ENCODE data around the gene TMEM37. TPM values are rescaled to one million over a fixed set of nuclear protein-coding genes. Genes with fewer than 3 reads are reported as not detected.

The TMEM37 gene
- polyA plus RNA-seq, 1 donor from 2014 or later: not detected

DNA sequence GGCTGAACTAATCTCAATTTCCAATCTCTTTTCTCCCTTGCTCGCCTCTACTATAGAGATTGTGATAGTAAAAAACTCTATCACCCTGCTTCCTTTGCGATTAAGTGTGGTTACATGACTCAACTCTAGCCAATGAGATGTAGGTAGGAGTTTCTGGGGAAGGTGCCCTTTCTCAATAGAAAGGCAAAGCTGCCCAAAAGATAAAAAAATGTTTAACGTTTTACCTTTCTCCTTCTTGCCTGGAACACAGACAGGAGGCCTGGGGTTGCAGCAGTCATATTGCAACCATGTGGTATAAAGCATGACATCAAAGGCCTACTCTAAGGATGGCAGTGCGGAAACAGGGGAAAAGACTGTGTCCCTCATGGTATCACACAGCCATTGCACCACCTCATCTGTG lies 31.5 kb downstream of the TMEM37 start:
- no peak for TF ChIP-seq SMC3 (conservative IDR thresholded peaks at IDR 0.05; ENCODE audit: poor library complexity)
- no peak for TF ChIP-seq POLR2AphosphoS5 (IDR thresholded peaks at IDR 0.05)
- TF ChIP-seq, protein P1, sequence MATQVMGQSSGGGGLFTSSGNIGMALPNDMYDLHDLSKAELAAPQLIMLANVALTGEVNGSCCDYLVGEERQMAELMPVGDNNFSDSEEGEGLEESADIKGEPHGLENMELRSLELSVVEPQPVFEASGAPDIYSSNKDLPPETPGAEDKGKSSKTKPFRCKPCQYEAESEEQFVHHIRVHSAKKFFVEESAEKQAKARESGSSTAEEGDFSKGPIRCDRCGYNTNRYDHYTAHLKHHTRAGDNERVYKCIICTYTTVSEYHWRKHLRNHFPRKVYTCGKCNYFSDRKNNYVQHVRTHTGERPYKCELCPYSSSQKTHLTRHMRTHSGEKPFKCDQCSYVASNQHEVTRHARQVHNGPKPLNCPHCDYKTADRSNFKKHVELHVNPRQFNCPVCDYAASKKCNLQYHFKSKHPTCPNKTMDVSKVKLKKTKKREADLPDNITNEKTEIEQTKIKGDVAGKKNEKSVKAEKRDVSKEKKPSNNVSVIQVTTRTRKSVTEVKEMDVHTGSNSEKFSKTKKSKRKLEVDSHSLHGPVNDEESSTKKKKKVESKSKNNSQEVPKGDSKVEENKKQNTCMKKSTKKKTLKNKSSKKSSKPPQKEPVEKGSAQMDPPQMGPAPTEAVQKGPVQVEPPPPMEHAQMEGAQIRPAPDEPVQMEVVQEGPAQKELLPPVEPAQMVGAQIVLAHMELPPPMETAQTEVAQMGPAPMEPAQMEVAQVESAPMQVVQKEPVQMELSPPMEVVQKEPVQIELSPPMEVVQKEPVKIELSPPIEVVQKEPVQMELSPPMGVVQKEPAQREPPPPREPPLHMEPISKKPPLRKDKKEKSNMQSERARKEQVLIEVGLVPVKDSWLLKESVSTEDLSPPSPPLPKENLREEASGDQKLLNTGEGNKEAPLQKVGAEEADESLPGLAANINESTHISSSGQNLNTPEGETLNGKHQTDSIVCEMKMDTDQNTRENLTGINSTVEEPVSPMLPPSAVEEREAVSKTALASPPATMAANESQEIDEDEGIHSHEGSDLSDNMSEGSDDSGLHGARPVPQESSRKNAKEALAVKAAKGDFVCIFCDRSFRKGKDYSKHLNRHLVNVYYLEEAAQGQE (IDR thresholded peaks at IDR 0.05; ENCODE audit: borderline replicate concordance): no peak
- TF ChIP-seq EP300 (conservative IDR thresholded peaks at IDR 0.05; ENCODE audit: poor library complexity, severe bottlenecking): no peak
- no peak for TF ChIP-seq TAF1 (IDR thresholded peaks at IDR 0.05; ENCODE audit: low read depth)
- TF ChIP-seq RAD21 (conservative IDR thresholded peaks at IDR 0.05): no peak
- TF ChIP-seq, protein P2, sequence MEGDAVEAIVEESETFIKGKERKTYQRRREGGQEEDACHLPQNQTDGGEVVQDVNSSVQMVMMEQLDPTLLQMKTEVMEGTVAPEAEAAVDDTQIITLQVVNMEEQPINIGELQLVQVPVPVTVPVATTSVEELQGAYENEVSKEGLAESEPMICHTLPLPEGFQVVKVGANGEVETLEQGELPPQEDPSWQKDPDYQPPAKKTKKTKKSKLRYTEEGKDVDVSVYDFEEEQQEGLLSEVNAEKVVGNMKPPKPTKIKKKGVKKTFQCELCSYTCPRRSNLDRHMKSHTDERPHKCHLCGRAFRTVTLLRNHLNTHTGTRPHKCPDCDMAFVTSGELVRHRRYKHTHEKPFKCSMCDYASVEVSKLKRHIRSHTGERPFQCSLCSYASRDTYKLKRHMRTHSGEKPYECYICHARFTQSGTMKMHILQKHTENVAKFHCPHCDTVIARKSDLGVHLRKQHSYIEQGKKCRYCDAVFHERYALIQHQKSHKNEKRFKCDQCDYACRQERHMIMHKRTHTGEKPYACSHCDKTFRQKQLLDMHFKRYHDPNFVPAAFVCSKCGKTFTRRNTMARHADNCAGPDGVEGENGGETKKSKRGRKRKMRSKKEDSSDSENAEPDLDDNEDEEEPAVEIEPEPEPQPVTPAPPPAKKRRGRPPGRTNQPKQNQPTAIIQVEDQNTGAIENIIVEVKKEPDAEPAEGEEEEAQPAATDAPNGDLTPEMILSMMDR (IDR thresholded peaks at IDR 0.05; ENCODE audit: poor library complexity, severe bottlenecking): no peak
- H3K4me3 ChIP-seq (ENCODE audit: low read length): no peak overlapping the region
- no peak overlapping the region for H3K9ac ChIP-seq (ENCODE audit: low read length)
- H3K27ac ChIP-seq (ENCODE audit: low read length): no peak overlapping the region
- no peaks in the 10 kb centered on the region for H3K9me3 ChIP-seq (ENCODE audit: low read length)
- no peaks in the 10 kb centered on the region for H3F3A ChIP-seq (ENCODE audit: insufficient read depth, low read length, poor library complexity, severe bottlenecking)
- H3K4me2 ChIP-seq (ENCODE audit: low read length): no peak overlapping the region
- no peaks in the 10 kb centered on the region for H3K9me2 ChIP-seq (ENCODE audit: insufficient read depth, low read length)
- no peaks in the 10 kb centered on the region for H4K20me1 ChIP-seq (ENCODE audit: insufficient read depth)
- H2AFZ ChIP-seq (ENCODE audit: low read depth, low read length): no peak overlapping the region
- H3K27me3 ChIP-seq (ENCODE audit: insufficient read depth, low read depth, low read length): no peaks in the 10 kb centered on the region
- no peaks in the 10 kb centered on the region for H3K79me2 ChIP-seq (replicated peaks; ENCODE audit: insufficient read depth, low read length)
- H3K36me3 ChIP-seq (ENCODE audit: insufficient read depth, low read length): no peaks in the 10 kb centered on the region

DNA sequence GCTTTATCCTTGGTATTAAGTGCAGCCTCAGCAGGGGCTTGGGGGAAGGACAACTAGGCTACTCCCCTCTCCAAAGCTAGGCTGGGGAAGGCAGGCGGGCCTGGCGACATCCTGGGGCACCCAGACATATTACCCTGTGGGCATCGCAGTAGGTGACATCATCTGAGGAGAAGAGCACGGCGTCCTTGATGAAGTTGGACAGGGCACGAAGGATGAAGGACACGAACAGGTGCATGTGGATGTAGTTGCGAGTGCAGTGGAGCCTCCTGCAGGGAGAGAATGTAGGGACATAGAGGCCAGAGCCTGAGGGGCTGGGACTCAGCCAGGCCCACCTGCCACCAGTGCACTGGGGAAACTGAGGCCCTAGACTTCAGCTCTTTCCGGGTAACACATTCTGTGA lies 32.3 kb downstream of the TMEM37 start:
- no peaks in the 10 kb centered on the region for H3F3A ChIP-seq (ENCODE audit: insufficient read depth, low read length, poor library complexity, severe bottlenecking)
- H3K9me2 ChIP-seq (ENCODE audit: insufficient read depth, low read length): no peaks in the 10 kb centered on the region
- no peak overlapping the region for H2AFZ ChIP-seq (ENCODE audit: low read depth, low read length)
- no peaks in the 10 kb centered on the region for H3K36me3 ChIP-seq (ENCODE audit: insufficient read depth, low read length)
- no peak overlapping the region for H3K27ac ChIP-seq (ENCODE audit: low read length)
- H3K9ac ChIP-seq (ENCODE audit: low read length): no peak overlapping the region
- TF ChIP-seq, protein P1 (IDR thresholded peaks at IDR 0.05; ENCODE audit: borderline replicate concordance): no peak
- TF ChIP-seq MXI1 (conservative IDR thresholded peaks at IDR 0.05; ENCODE audit: poor library complexity, severe bottlenecking) (no peak), TAF1 (IDR thresholded peaks at IDR 0.05; ENCODE audit: low read depth) (no peak), POLR2AphosphoS5 (IDR thresholded peaks at IDR 0.05) (no peak), EP300 (conservative IDR thresholded peaks at IDR 0.05; ENCODE audit: poor library complexity, severe bottlenecking) (no peak), RAD21 (conservative IDR thresholded peaks at IDR 0.05) (no peak), EZH2 (IDR thresholded peaks at IDR 0.05; ENCODE audit: borderline replicate concordance, insufficient read depth, low read length, poor library complexity, severe bottlenecking) (no peak), SMC3 (conservative IDR thresholded peaks at IDR 0.05; ENCODE audit: poor library complexity) (no peak)
- TF ChIP-seq, protein P2 (IDR thresholded peaks at IDR 0.05; ENCODE audit: poor library complexity, severe bottlenecking): no peak
- H3K9me3 ChIP-seq (ENCODE audit: low read length): no peaks in the 10 kb centered on the region
- H4K20me1 ChIP-seq (ENCODE audit: insufficient read depth): no peaks in the 10 kb centered on the region
- no peak overlapping the region for H3K4me2 ChIP-seq (ENCODE audit: low read length)
- no peak overlapping the region for H3K4me3 ChIP-seq (ENCODE audit: low read length)
- H3K79me2 ChIP-seq (replicated peaks; ENCODE audit: insufficient read depth, low read length): no peaks in the 10 kb centered on the region
- no peaks in the 10 kb centered on the region for H3K27me3 ChIP-seq (ENCODE audit: insufficient read depth, low read depth, low read length)

Measured in neural cell (in vitro differentiated cells).